Rectal smooth muscle tissue (tissue), 1 donor: ENCODE data around the gene DSCAM.

Source experiments
- H3K27ac ChIP-seq: one replicate; pipeline ENCODE4 v1.7.0; 2013; ENCODE audit warnings: low read depth, low read length, inconsistent platforms
- H3K27me3 ChIP-seq: one replicate; pipeline ENCODE4 v1.7.0; 2013; ENCODE audit warnings: low read length; ENCODE audit not compliant: control insufficient read depth, insufficient read depth
- H3K36me3 ChIP-seq: one replicate; pipeline ENCODE4 v1.7.0; 2013; ENCODE audit warnings: low read length; ENCODE audit not compliant: control insufficient read depth, insufficient read depth
- H3K4me1 ChIP-seq: one replicate; pipeline ENCODE4 v1.7.0; 2013; ENCODE audit warnings: low read length; ENCODE audit not compliant: control insufficient read depth, insufficient read depth
- H3K4me3 ChIP-seq: one replicate; pipeline ENCODE4 v1.7.0; 2013; ENCODE audit warnings: low read length
- H3K9ac ChIP-seq: one replicate; pipeline ENCODE4 v1.7.0; 2013; ENCODE audit warnings: low read length

The DSCAM gene

DNA sequence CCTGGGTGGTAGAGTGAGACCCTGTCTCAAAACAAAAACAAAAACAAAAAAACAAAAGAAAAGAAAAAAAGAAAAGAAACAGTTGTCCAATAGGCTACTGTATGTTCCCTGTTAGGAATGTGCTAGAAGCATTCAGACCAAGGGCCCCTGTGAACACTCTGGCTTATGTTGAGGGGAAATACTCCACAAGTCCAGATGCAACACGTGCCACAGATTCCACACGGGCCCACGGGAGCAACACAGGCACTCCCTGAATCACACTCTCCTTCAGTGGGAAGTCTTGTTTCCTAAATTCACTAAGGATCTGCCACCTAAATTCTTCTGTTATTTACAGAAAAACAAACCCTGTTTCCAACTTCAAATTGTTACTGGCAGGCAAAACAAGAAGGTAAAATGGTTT, 688.6 kb downstream of the DSCAM start:
- no peaks in the 10 kb centered on the region for H3K4me1 ChIP-seq
- H3K4me3 ChIP-seq: no peak overlapping the region
- H3K27me3 ChIP-seq: no peaks in the 10 kb centered on the region
- no peak overlapping the region for H3K27ac ChIP-seq
- no peaks in the 10 kb centered on the region for H3K36me3 ChIP-seq
- H3K9ac ChIP-seq: no peak overlapping the region

GRCh38 chr21:40155563-40155962, 691.4 kb downstream of the DSCAM start:
- H3K36me3 ChIP-seq: no peaks in the 10 kb centered on the region
- H3K27ac ChIP-seq: no peak overlapping the region
- H3K9ac ChIP-seq: no peak overlapping the region
- H3K4me1 ChIP-seq: no peaks in the 10 kb centered on the region
- H3K27me3 ChIP-seq: no peaks in the 10 kb centered on the region
- no peak overlapping the region for H3K4me3 ChIP-seq

GRCh38 chr21:40153351-40153750, 693.6 kb downstream of the DSCAM start:
- Histone ChIP-seq H3K27me3 (no peaks in the 10 kb centered on the region), H3K36me3 (no peaks in the 10 kb centered on the region), H3K9ac (no peak overlapping the region), H3K4me1 (no peaks in the 10 kb centered on the region), H3K4me3 (no peak overlapping the region), H3K27ac (no peak overlapping the region)

DNA sequence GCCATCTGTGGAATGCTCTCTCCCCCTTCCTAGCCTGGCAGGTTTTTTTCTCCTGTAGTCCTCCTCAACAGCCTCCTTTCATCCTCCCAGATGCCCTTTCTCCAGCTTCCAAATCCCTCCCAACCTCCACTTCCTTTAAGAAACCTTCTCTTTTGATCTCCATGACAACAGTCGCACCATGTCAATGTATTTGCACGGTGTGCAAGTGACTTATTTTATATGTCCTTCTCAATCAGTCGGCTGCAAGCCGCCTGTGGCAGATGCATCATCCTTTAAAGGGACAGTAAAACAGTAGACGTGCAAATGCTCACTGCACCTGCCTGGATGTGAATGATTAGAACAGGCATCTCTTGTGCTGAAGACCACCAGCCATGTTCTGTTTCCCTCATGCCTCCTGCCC, 694.5 kb downstream of the DSCAM start:
- Histone ChIP-seq H3K36me3 (no peaks in the 10 kb centered on the region), H3K27ac (no peak overlapping the region), H3K27me3 (no peaks in the 10 kb centered on the region), H3K4me3 (no peak overlapping the region), H3K9ac (no peak overlapping the region), H3K4me1 (no peaks in the 10 kb centered on the region)

GRCh38 chr21:40151611-40152010, 695.3 kb downstream of the DSCAM start:
- Histone ChIP-seq H3K27ac (no peak overlapping the region), H3K36me3 (no peaks in the 10 kb centered on the region), H3K4me1 (no peaks in the 10 kb centered on the region), H3K4me3 (no peak overlapping the region), H3K27me3 (no peaks in the 10 kb centered on the region), H3K9ac (no peak overlapping the region)

DNA sequence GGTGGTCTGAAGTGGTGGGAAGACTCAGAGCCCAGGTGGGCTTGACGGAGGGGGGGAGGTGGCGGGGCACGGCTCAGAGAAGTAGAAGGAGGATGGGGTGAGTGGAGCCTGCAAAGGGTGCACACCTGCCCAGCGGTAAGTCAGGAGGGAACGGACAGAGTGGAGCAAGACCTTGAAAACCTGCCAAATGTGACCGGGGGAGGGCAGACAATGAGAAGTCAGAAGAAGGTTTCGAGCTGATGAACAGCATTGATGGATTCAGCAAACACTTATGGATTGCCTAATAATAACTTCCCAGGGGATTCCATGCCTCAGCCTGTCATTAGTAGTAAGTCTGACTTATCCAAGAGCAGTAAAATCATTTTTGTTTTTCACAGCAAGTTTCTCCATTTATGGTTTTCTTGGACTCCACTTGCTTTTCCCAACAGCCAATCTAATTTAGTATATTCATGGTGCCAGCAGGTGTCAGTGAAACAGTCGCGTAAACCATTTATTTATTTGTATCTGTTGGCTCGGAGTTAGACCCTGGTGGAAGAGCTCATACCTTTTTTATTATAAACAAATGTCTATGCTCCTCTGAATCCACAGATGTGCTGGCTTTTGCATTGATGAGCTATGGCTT, 700.6 kb downstream of the DSCAM start:
- Histone ChIP-seq H3K9ac (no peak overlapping the region), H3K4me3 (no peak overlapping the region), H3K36me3 (no peaks in the 10 kb centered on the region), H3K27ac (no peak overlapping the region), H3K27me3 (no peaks in the 10 kb centered on the region), H3K4me1 (no peaks in the 10 kb centered on the region)

DNA sequence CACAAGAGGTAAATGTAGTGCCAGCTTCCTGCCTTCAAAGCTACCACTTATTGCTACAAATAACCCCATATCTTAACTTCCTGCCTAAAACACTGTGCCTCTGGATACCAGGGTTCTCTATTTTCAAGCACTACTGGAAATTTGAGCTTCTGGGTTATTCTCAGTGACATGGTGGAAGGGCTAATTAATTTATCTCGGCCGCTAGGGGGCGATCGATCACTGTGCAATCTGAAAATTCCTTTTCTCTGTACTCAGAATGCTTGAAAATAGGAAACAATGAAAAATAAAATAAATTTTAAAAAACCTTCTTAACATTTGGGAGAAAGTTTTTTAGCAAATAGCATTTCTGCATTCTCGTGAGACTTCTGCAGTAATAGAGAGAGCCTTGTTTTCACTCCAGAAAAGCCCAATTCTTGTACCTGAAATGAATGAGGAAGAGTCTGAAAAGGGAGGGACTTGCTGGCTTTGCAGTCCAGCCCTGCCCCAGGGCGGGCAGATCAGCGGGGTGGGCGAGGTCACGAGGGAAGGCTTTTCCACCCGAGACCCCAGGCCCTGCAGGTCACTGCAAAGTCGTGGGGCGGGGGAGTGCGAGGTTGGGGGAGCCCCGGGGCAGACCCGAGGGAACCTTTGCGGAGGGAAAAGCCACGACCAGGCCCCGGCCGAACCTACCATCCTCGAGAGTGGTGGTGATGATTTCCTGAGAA, 703.0 kb downstream of the DSCAM start:
- Histone ChIP-seq H3K27ac (no peak overlapping the region), H3K4me1 (no peaks in the 10 kb centered on the region), H3K4me3 (no peak overlapping the region), H3K27me3 (no peaks in the 10 kb centered on the region), H3K9ac (no peak overlapping the region), H3K36me3 (no peaks in the 10 kb centered on the region)

DNA sequence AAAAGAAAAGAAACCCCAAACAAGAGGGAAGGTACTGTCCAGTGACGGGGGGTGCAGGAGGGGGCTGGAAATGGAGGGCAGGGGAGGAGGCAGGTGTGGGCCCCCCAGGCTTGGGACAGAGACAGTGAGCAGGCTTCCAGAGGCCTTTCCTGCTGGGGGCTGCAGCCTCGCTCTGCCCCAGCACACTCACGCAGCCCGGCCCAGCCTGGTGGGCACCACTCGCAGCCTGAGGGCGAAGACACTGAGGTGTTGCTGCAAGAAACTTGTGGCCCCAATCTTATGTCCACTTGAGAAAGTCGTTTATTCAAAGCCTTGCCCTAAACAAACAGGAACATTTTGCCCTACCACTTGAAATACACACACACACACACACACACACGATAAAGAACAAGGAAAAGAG, 705.3 kb downstream of the DSCAM start:
- Histone ChIP-seq H3K27me3 (no peaks in the 10 kb centered on the region), H3K9ac (no peak overlapping the region), H3K4me3 (no peak overlapping the region), H3K36me3 (no peaks in the 10 kb centered on the region), H3K4me1 (no peaks in the 10 kb centered on the region), H3K27ac (no peak overlapping the region)

DNA sequence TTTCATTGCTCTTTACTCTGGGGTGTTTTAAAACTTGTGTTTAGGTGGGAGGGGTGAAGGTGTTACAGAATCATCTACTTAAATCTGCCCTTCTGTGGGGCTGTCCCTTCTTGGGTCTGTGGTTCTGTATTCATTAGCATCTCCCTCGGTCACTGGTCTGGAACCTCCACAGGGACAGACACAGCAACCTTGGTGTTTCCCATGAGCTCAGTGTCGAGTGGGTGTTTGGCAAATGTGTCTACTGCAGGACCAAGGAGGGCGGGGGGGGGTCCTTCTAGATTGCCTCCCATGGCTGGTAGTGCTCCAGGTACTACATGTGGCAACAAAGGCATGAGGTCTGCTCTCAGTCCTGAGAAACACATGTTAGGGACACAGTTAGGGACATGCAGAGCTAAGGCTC, 706.3 kb downstream of the DSCAM start:
- no peaks in the 10 kb centered on the region for H3K36me3 ChIP-seq
- H3K27me3 ChIP-seq: no peaks in the 10 kb centered on the region
- H3K4me3 ChIP-seq: no peak overlapping the region
- no peak overlapping the region for H3K27ac ChIP-seq
- H3K4me1 ChIP-seq: no peaks in the 10 kb centered on the region
- H3K9ac ChIP-seq: no peak overlapping the region

GRCh38 chr21:40139636-40140035, 707.3 kb downstream of the DSCAM start:
- Histone ChIP-seq H3K9ac (no peak overlapping the region), H3K27ac (no peak overlapping the region), H3K4me3 (no peak overlapping the region), H3K4me1 (no peaks in the 10 kb centered on the region), H3K27me3 (no peaks in the 10 kb centered on the region), H3K36me3 (no peaks in the 10 kb centered on the region)

DNA sequence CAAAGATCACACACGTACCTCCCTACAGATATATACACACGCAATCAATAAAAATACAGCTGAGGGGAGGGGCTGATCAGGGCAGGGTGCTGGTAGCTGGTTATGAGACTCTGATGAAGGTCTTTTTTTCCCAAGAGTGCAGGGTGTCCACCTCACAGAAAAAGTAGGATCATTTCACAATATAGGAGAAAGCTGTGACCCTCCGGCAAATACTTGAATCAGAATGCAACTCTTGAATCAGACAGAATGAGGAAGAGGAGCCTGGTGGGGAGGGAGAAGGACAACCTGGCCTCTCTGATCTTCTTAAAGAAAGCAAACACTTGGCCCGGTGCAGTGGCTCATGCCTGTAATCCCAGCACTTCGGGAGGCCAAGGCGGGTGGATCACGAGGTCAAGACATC, 710.4 kb downstream of the DSCAM start:
- H3K27me3 ChIP-seq: no peaks in the 10 kb centered on the region
- no peaks in the 10 kb centered on the region for H3K36me3 ChIP-seq
- no peak overlapping the region for H3K9ac ChIP-seq
- no peaks in the 10 kb centered on the region for H3K4me1 ChIP-seq
- H3K4me3 ChIP-seq: no peak overlapping the region
- no peak overlapping the region for H3K27ac ChIP-seq

DNA sequence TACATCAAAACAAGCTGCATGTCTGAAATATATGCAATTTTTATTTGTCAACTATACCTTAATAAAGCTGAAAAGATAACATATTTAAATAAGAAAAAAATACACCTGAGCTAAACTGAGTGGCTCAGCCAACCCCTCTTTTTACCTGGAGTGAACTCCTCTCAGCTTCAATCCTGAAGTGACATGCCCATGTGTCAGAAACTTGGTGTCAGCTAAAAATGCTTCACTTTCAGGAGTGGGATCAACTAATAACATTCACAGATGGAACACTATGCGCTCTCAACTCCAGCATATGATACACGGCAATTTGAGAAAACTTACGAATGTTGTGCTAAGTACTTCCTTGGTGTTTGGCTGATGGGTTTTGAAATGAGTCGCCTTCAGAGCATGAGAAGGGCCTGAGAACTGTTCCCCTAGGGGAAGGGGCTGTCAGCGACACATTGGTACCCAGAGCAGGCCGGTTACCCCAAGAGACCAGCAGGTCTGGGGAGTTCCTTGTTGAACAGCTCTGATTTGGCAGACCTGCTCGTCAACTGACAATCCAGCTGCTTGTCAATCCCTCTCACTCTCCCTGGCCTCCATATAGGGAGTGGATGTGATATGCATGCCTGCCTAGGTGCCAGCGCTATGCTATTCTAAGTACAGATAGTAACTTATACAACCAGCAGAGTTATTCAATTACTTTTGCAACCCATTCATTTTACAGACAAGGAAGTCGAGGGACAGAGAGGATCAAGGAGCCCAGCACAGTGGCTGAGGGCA, 712.0 kb downstream of the DSCAM start:
- Histone ChIP-seq H3K4me3 (no peak overlapping the region), H3K27me3 (no peaks in the 10 kb centered on the region), H3K36me3 (no peaks in the 10 kb centered on the region), H3K4me1 (no peaks in the 10 kb centered on the region), H3K27ac (no peak overlapping the region), H3K9ac (no peak overlapping the region)
